Activated CD8-positive, alpha-beta T cell treated with anti-CD3 and anti-CD28 coated beads, Interleukin-2, amount 10 ng/mL, durations not matched to agents 7 days and 5 days (primary cell): ENCODE data around the gene CTIF. TPM values are rescaled to one million over a fixed set of nuclear protein-coding genes. Genes with fewer than 3 reads are reported as not detected.

Experiments
- ATAC-seq: fragments of 150-1000 bp; cut with Tn5 transposase; one replicate; pipeline ENCODE4 v1.10.0; 2021; ENCODE audit warnings: moderate library complexity
- CTCF ChIA-PET: fragments of 350-600 bp; sonication (Branson Sonifier 250); formaldehyde crosslinking; loops from one replicate; lab custom pipeline; 2021; ENCODE audit warnings: antibody characterized with exemption; lab: Charles Lee
- POLR2A ChIA-PET: fragments of 350-600 bp; sonication (Branson Sonifier 250); formaldehyde crosslinking; loops from one replicate; lab custom pipeline; 2021; ENCODE audit warnings: antibody characterized with exemption; lab: Charles Lee
- DNase-seq: peaks from one replicate; pipeline ENCODE4 v3.0.0-alpha.2; 2020
- H3K27ac Mint-ChIP-seq: one replicate; pipeline ENCODE4 v1.8.0; 2021; ENCODE audit warnings: mild to moderate bottlenecking, mixed read lengths
- H3K27me3 Mint-ChIP-seq: one replicate; pipeline ENCODE4 v1.8.0; 2021; ENCODE audit warnings: low read depth, mixed read lengths
- H3K36me3 Mint-ChIP-seq: one replicate; pipeline ENCODE4 v1.8.0; 2021; ENCODE audit warnings: low read depth, mixed read lengths
- H3K4me1 Mint-ChIP-seq: one replicate; pipeline ENCODE4 v1.8.0; 2021; ENCODE audit warnings: low read depth, mixed read lengths
- H3K4me3 Mint-ChIP-seq: one replicate; pipeline ENCODE4 v1.8.0; 2021; ENCODE audit warnings: mild to moderate bottlenecking, mixed read lengths
- H3K9me3 Mint-ChIP-seq: one replicate; pipeline ENCODE4 v1.8.0; 2022; ENCODE audit warnings: mixed read lengths; ENCODE audit not compliant: insufficient read depth
- total RNA-seq, 2 experiments: library from RNA; stranded (reverse); gene quantifications; one replicate each; pipeline ENCODE4 v1.2.3, GENCODE V29; 2021

CTIF gene
- total RNA-seq, 2 experiments from 2014 or later, result 1.3 to 2.1 TPM

GRCh38 chr18:48778344-48779011, 239.6 kb downstream of the CTIF start:
- H3K4me1 Mint-ChIP-seq, result peaks cover 16% of the 10 kb centered on the region
- ATAC-seq (no peak), DNase-seq (no peak)
- no peak overlapping the region for H3K4me3 Mint-ChIP-seq
- no peaks in the 10 kb centered on the region for H3K36me3 Mint-ChIP-seq
- no peaks in the 10 kb centered on the region for H3K9me3 Mint-ChIP-seq
- ChIA-PET CTCF (interaction anchor here (0.8 to 5.3 kb wide), 17 partner anchors 10 to 219 kb away, joined by 3 to 35 read pairs (median 5); no protein-coding TSS in a partner anchor), POLR2A (interaction anchor here (0.9 kb wide), 1 partner anchor 219 kb away, joined by 3 read pairs; no protein-coding TSS in a partner anchor)
- H3K27me3 Mint-ChIP-seq, result no peaks in the 10 kb centered on the region
- no peak overlapping the region for H3K27ac Mint-ChIP-seq

- ATAC-seq (no peak), DNase-seq (no peak)
- Mint-ChIP-seq H3K36me3 (no peaks in the 10 kb centered on the region), H3K9me3 (no peaks in the 10 kb centered on the region), H3K27ac (no peak overlapping the region), H3K4me1 (peaks cover 26% of the 10 kb centered on the region), H3K4me3 (no peak overlapping the region), H3K27me3 (no peaks in the 10 kb centered on the region)
- POLR2A ChIA-PET, result no interaction called here
- CTCF ChIA-PET, result interaction anchor here (1.2 to 5.3 kb wide), 3 partner anchors 27 to 152 kb away, joined by 3 to 35 read pairs (median 6); no protein-coding TSS in a partner anchor
Measured at GRCh38 chr18:48779462-48779861, 240.6 kb downstream of the CTIF start.

- Mint-ChIP-seq H3K9me3 (no peaks in the 10 kb centered on the region), H3K27ac (no peak overlapping the region), H3K27me3 (no peaks in the 10 kb centered on the region), H3K4me1 (peaks cover 34% of the 10 kb centered on the region), H3K36me3 (no peaks in the 10 kb centered on the region), H3K4me3 (no peak overlapping the region)
- POLR2A ChIA-PET, result no interaction called here
- CTCF ChIA-PET, result interaction anchor here (5.3 kb wide), 1 partner anchor 133 kb away, joined by 35 read pairs; no protein-coding TSS in a partner anchor
- no peak for DNase-seq
- ATAC-seq, result no peak
Measured at GRCh38 chr18:48780201-48780912, 241.5 kb downstream of the CTIF start.

GRCh38 chr18:48780913-48781162, 242.0 kb downstream of the CTIF start:
- no peaks in the 10 kb centered on the region for H3K27me3 Mint-ChIP-seq
- ChIA-PET POLR2A (no interaction called here), CTCF (interaction anchor here (5.3 kb wide), 1 partner anchor 133 kb away, joined by 35 read pairs; no protein-coding TSS in a partner anchor)
- H3K4me3 Mint-ChIP-seq, result no peak overlapping the region
- ATAC-seq, result no peak
- H3K36me3 Mint-ChIP-seq, result no peaks in the 10 kb centered on the region
- H3K27ac Mint-ChIP-seq, result no peak overlapping the region
- no peaks in the 10 kb centered on the region for H3K9me3 Mint-ChIP-seq
- peaks cover 38% of the 10 kb centered on the region for H3K4me1 Mint-ChIP-seq
- DNase-seq, result no peak

GRCh38 chr18:48781163-48781987, 242.5 kb downstream of the CTIF start:
- no peaks in the 10 kb centered on the region for H3K36me3 Mint-ChIP-seq
- ChIA-PET POLR2A (no interaction called here), CTCF (no interaction called here)
- H3K9me3 Mint-ChIP-seq, result no peaks in the 10 kb centered on the region
- ATAC-seq, result no peak
- no peak for DNase-seq
- H3K4me1 Mint-ChIP-seq, result peaks cover 44% of the 10 kb centered on the region
- H3K27ac Mint-ChIP-seq, result no peak overlapping the region
- H3K27me3 Mint-ChIP-seq, result no peaks in the 10 kb centered on the region
- H3K4me3 Mint-ChIP-seq, result no peak overlapping the region

- no peaks in the 10 kb centered on the region for H3K27me3 Mint-ChIP-seq
- POLR2A ChIA-PET, result no interaction called here
- CTCF ChIA-PET, result no interaction called here
Measured at GRCh38 chr18:48781988-48782363, 243.1 kb downstream of the CTIF start.

GRCh38 chr18:48782381-48782861, 243.6 kb downstream of the CTIF start:
- no peak for ATAC-seq
- H3K9me3 Mint-ChIP-seq, result no peaks in the 10 kb centered on the region
- H3K4me1 Mint-ChIP-seq, result peaks cover 45% of the 10 kb centered on the region
- H3K36me3 Mint-ChIP-seq, result no peaks in the 10 kb centered on the region
- no peak for DNase-seq
- CTCF ChIA-PET, result interaction anchor here (1.1 kb wide), 1 partner anchor 167 kb away, joined by 3 read pairs; no protein-coding TSS in a partner anchor
- POLR2A ChIA-PET, result no interaction called here
- H3K27me3 Mint-ChIP-seq, result no peaks in the 10 kb centered on the region
- H3K4me3 Mint-ChIP-seq, result no peak overlapping the region
- H3K27ac Mint-ChIP-seq, result no peak overlapping the region

More at GRCh38 chr18:48781988-48782363, 243.1 kb downstream of the CTIF start:
- no peak for DNase-seq
- no peak for ATAC-seq
- Mint-ChIP-seq H3K36me3 (no peaks in the 10 kb centered on the region), H3K4me3 (no peak overlapping the region), H3K9me3 (no peaks in the 10 kb centered on the region), H3K27ac (no peak overlapping the region), H3K4me1 (peaks cover 45% of the 10 kb centered on the region)

- Mint-ChIP-seq H3K27ac (peak overlapping the region; percentile 84), H3K27me3 (no peaks in the 10 kb centered on the region), H3K4me1 (peaks cover 37% of the 10 kb centered on the region), H3K36me3 (no peaks in the 10 kb centered on the region), H3K4me3 (no peak overlapping the region), H3K9me3 (no peaks in the 10 kb centered on the region)
- POLR2A ChIA-PET, result interaction anchor here (0.6 to 0.7 kb wide), 2 partner anchors 21 to 162 kb away, joined by 4 to 8 read pairs; no protein-coding TSS in a partner anchor
- DNase-seq (no peak), ATAC-seq (no peak)
- CTCF ChIA-PET, result interaction anchor here (1.1 kb wide), 1 partner anchor 166 kb away, joined by 3 read pairs; no protein-coding TSS in a partner anchor
Measured at GRCh38 chr18:48783616-48784520, 245.0 kb downstream of the CTIF start.

GRCh38 chr18:48784656-48785055, 245.8 kb downstream of the CTIF start:
- DNase-seq (no peak), ATAC-seq (no peak)
- H3K9me3 Mint-ChIP-seq, result no peaks in the 10 kb centered on the region
- no peaks in the 10 kb centered on the region for H3K36me3 Mint-ChIP-seq
- H3K27ac Mint-ChIP-seq, result peak overlapping the region; percentile 84
- no peak overlapping the region for H3K4me3 Mint-ChIP-seq
- ChIA-PET CTCF (interaction anchor here (0.8 to 1.9 kb wide), 6 partner anchors 9 to 84 kb away, joined by 3 to 12 read pairs (median 4); no protein-coding TSS in a partner anchor), POLR2A (no interaction called here)
- H3K27me3 Mint-ChIP-seq, result no peaks in the 10 kb centered on the region
- H3K4me1 Mint-ChIP-seq, result peaks cover 37% of the 10 kb centered on the region

- Mint-ChIP-seq H3K27ac (peak overlapping the region; percentile 84), H3K36me3 (no peaks in the 10 kb centered on the region), H3K9me3 (no peaks in the 10 kb centered on the region), H3K4me1 (peaks cover 37% of the 10 kb centered on the region), H3K4me3 (no peak overlapping the region), H3K27me3 (no peaks in the 10 kb centered on the region)
- ATAC-seq (peak; percentile 69), DNase-seq (peak; percentile 45)
- ChIA-PET POLR2A (no interaction called here), CTCF (interaction anchor here (0.6 to 1.9 kb wide), 10 partner anchors 8 to 128 kb away, joined by 3 to 12 read pairs (median 4); no protein-coding TSS in a partner anchor)
Measured at GRCh38 chr18:48785091-48785614, 246.3 kb downstream of the CTIF start.
